ENCODE results near the gene CD59.
"Not testable (repeated sequence)": the region's sequence is repeated elsewhere in the genome, so short reads cannot be mapped to it uniquely, and the experiment has no call there.

Gene CD59

DNA sequence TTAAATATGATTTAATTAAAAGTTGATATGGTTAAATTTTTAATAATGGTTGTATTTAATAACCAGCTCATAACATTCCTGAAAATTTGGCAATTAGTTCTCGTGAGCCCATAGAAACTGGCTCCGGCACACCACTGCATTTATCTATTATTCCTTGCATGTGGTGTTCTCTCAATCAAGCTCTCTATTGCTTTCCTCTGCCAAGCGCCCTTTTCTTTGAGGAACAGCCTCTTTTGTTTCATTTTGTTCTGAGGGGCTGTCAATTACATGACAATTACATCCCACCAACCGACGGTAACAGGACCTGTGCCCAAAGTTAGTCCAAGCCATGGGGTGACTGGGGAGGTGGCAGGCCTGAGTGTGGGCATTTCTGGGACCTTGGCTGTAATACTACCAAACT is 43.7 kb downstream of the CD59 start:
- DNase-seq (ENCODE audit: low read depth): no peak

DNA sequence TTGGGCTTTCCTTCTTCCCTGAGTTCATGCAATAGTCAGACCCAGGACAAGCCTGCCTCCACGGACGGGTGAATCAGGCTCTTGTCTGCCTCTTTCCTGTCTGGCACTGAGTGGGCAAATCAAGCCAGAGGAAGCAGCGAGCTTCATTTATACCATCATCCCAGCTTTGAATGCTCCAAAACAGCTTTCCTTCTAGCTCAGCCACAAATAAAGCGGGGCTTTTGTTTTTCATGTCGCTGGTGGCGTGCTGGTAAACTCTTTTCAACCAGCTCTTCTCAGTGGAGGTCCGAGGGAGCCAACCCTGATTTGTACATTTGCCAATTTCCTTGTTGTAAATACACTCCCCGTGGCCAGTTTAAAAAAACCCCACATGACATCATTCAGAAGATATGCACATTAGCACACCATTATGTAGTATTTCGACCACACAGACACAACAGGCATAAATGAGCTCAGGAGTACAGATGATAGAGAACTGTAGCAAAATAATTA is 44.2 kb downstream of the CD59 start:
- DNase-seq (ENCODE audit: low read depth): no peak

- DNase-seq (ENCODE audit: low read depth): no peak
These were observed 45.0 kb downstream of the CD59 start for GRCh38 chr11:33691066-33691864.

DNA sequence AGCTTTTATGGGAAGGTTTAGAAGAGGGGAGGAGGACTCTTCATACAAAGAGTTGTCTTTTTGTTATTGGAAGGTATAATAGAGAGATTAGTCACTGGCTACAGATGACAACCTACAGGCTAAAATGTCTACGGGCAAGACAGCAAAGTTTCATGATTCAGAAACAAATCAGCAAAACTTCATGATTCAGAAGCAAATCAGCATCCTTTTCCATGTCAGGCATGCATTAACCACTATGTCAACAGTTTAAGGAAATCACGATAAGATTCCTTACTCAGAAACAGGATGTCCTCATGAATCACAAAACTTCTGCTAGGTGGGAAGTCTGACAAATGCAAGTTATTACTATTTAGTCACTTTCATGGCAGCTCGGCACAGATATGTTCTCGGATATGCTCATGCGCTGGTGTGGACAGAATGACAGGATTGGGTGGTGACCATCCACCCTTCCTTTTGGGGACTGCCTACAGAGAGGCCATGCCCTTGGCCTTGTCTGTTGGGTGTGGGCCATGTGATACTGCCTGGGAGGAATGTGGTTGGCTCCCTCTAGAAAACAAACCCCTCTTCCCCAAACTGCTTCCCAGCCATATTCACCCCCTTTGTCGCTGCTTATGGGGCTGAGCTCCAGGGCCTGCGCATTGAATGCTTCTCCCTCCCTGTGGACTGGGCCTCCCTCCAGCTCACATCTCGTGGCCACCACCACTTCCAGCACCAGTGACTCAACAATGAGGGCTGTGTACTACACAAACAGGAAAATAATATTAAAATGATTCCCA is 45.7 kb downstream of the CD59 start:
- DNase-seq (ENCODE audit: low read depth): no peak

GRCh38 chr11:33689501-33689900 is 46.7 kb downstream of the CD59 start:
- DNase-seq (ENCODE audit: low read depth): no peak

DNA sequence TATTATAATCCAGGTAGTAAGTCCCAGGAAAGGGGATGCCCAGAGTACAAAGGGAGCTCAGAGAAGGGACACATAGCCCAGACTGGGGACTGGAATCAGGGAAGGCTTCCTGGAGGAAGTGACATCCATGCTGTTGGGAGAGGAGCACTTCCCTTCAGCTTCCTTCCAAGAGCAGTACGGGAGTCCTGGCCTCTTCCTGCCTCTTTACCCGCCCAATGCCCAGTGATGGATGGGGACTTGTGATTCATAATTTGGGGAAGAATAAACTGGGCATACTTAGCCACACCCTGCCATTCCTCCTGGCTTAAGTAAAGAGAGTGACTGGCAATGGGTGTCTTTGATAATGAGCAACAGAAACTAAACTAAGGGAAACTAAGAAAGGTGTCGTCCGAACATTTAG is 47.1 kb downstream of the CD59 start:
- no peak for DNase-seq (ENCODE audit: low read depth)

DNA sequence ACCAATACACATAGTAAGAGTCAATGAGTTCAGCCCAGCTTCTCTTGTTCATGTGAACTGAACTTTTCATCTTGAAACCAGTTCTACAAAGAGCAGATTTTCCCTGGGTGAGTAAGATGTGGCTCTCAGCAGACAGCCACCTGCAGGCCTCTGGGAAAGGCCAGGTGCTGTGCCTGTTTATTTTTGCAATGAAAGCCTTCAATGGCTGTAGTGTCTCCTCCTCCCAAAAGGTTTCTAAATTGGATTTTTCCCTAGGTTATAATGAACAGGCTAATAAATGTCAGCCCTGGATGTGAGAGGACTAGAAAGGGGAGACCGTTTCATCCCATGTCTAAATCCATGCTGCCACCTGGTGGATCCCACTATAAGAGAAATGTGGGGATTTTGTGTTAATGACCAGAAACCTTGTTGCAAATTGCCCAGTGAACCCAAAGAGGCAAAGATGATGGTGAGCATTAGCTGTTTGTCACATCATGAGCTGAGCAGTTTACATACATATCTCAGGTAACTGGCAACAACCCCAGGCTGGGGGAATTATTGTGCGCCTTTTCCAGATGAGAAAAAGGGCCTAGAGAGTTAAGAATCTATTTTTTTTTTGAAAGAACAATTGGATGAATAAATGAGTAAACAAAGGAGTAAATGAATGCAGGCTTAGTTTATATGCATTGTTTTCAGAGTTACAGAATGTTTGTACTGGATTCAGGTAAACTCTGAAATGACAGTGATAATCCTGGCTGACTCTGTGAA is 48.3 kb downstream of the CD59 start:
- DNase-seq (ENCODE audit: low read depth): no peak

DNA sequence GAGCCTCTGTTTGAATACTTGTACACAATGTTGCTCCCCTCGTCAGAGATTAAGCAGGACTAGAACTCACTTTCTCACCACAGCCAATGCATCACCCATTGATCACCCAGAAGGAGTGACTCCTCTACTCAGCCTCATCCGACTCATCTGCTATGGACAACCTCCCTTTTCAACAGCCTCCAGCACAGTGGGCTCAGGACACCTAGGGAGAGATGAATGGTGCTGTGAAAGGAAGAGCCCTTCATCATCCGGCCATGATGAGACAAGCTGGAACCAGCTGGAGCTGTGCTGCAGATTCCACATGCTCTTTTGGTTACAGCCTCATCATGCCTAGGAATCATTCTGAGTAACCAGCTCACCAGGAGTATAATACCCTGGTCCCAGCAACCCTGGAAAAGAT is 51.1 kb downstream of the CD59 start:
- DNase-seq (ENCODE audit: low read depth): no peak

GRCh38 chr11:33684003-33684706 is 52.1 kb downstream of the CD59 start:
- DNase-seq (ENCODE audit: low read depth): no peak

DNA sequence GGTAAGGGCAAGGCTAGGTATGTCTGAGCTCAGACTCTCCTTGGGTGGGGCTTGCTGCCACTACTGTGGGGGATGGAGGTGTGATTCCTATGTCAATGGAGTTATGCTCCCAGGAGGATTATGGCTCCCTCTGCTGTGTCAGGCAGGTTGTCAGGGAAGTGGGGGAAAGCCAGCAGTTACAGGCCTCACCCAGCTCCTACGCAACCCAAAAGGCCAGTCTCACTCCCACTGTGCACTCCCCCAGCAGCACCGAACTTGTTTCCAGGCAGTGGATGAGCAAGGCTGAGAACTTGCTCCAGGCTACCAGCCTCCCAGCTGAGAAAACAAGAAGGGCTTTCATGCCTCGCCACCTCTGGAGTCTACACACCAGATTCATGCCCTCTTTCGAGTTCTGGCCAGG is 53.8 kb downstream of the CD59 start:
- DNase-seq (ENCODE audit: low read depth): no peak

DNA sequence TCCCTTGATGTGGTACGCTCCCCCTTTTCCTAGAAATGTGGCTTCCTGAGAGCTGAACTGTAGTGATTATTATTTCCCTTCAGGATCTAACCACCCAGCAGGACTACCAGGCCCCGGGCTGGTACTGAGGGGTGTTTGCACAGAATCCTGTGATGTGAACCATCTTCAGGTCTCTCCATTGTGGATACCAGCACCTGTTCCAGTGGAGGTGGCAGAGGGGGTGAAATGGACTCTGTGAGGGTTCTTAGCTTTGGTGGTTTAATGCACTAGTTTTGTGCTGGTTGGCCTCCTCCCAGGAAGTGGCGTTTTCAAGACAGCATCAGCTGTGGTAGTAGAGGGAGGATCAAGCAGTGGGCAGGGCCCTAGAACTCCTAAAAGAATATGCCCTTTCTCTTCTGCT is 54.2 kb downstream of the CD59 start:
- DNase-seq (ENCODE audit: low read depth): no peak

- not testable (repeated sequence) for DNase-seq (ENCODE audit: low read depth)
These were observed 57.6 kb downstream of the CD59 start for GRCh38 chr11:33678616-33679015.

DNA sequence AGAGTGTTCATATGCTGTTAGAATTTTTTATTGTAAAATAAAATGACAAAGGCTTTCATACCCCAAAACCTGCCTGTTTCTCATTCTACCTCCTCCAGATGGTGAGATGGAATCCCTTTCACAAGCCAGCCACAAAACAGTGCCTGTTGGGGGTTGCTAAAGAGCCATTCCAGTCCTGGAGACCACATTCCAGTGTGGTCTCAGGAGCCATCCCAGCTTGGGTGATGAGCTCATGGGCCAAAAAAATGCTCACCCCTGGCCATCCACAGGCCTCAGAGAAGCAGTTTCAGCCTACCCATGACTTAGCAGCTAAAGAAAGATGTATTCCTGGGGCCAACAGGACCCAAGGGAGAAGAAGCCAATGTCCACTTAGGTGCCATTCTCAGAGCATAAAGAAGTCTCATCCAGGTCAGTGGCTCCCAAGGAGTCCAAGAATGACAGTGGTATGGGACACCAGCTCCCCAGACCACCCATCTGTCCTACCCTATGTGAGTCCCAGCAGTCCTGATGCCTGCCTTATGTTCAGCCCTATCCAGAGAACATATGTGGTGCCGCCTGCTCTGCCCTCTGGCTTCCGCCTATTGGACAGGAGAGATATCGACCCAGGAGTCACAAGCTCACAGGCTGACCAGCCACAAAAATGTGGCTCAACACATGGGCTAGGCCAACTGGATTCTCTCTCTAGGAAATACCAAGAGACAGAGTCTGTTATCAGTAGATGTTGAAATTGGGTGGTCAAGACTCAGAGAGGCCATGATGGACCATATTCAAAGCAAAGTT is 62.0 kb downstream of the CD59 start:
- no peak for DNase-seq (ENCODE audit: low read depth)

DNA sequence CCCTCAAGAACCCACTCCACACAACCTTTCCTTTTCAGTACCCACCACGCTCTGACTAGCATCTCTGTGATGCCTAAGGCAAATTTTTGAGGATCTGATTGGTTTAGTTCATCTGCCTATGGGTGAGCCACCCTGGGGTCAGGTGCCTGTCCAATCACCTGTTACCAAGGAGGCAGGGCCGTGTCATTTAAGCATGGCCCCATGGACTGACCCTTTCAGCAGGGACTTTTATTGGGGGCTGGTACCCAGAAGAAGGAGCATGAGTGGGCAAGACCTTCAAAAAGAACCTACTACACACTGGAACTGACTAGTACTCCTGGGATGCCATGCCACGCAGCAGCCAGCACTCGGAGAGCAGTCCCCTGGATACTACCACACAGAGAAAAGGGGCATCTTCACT is 64.0 kb downstream of the CD59 start:
- DNase-seq (ENCODE audit: low read depth): no peak

DNA sequence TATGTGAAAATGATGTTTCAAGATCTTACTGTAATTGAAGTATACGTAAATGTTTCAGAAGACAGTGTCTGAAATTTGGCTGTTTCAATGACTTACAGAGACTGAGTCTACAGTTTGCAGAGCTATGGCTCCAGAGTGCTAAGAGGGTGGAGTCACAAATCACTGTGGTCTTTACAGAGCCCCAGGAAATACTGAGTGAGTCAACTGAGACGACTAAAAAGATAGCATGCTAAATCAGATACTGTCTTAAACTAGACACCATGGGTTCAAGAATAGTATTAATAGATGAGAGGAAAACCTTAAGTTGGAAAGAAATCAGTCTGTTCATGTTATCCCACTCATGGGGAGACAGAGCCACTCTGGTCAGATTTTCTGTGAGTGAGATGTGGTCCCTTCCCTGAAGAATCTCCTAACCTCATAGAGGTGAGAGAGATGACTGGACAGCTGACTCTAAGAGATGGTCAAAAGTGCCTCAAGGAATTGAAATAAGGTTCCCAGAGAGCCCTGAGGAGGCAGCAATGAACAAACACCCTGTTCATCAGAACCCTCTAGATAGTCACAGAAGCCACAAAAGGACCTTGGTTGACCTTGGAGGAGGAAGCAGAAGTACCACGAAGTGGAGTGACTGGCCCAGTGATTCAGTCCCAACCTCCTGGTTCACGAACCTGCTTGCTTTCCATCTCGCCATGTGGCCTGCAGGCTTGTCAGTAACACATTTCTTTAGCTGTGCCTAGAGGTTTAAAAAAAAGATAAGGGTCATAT is 65.8 kb downstream of the CD59 start:
- DNase-seq (ENCODE audit: low read depth): no peak

GRCh38 chr11:33669598-33670249 is 66.5 kb downstream of the CD59 start:
- no peak for DNase-seq (ENCODE audit: low read depth)

DNA sequence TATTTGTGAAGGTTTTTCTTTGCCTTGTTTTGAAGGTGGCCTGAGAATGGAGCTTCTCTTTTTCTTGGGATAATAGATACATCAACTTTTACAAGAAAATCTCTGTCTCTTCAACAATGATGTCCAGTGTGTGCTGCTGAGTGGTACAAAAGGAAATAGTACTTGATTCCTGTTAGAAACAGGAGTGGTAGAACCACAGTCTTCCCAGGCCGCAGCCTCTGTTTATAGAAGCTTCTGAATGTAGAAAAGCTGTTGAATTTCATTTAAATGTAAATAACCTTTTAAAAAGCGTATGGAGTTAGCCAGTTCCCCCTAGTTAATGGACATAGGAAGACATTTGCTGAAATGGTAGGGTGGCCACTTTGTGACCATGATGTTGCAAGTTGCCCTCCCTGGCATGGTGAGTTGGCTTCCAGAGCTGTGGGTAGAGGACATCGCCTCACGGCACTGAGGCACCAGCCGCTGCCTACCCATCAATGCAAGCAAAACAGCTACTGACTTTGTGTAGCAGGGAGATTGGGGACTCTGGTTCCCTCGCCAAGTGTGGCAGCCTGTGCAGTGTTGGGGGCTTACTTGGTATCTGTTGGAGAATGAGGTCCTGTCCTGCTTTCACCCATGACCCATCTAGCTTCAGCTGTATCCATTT is 67.1 kb downstream of the CD59 start:
- DNase-seq (ENCODE audit: low read depth): no peak

DNA sequence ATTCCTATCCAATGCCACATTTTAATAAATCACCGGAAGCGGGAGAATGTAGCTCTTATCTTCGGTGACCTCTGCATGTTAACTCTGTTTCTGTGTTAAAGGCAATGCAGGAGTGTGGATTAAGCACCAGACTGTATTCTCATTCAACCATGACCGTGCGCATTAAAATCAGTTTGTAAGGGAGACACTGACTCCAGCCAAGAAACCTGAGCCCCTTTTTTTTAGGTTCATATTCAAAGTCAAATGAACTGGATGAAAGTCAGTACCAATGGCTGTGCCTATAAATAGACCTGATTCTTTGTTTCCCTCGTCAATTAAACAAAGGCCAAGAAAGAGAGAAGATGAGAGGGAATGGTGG is 67.8 kb downstream of the CD59 start:
- no peak for DNase-seq (ENCODE audit: low read depth)

GRCh38 chr11:33667819-33668467 is 68.3 kb downstream of the CD59 start:
- no peak for DNase-seq (ENCODE audit: low read depth)

All from activated T-cell treated with anti-CD3 and anti-CD28 coated beads for 1 hour (primary cell).